Measurements from ENCODE around the gene APOLD1.

The APOLD1 gene

GRCh38 chr12:12839873-12840579 lies 54.6 kb downstream of the APOLD1 start:
- DNase-seq (ENCODE audit: low read depth in 2 of 2), result no peak

GRCh38 chr12:12840580-12840899 lies 55.1 kb downstream of the APOLD1 start:
- DNase-seq (ENCODE audit: low read depth in 2 of 2), result no peak

Data from stimulated activated CD4-positive, alpha-beta T cell treated with anti-CD3 and anti-CD28 coated beads, Interleukin-4, amount 100 ng/mL, for 48 hours (primary cell).